NCI-H510A (cell line): ENCODE results near the gene TSHR.

Experiments
- DNase-seq: peaks from one replicate; lab custom pipeline; 2025; lab: John Stamatoyannopoulos, UW

TSHR gene

GRCh38 chr14:81178063-81178462 lies 222.6 kb downstream of the TSHR start:
- no peak for DNase-seq

GRCh38 chr14:81179631-81180030 lies 224.2 kb downstream of the TSHR start:
- no peak for DNase-seq

- DNase-seq = no peak
These were observed 232.6 kb downstream of the TSHR start for GRCh38 chr14:81187832-81188522.

- no peak for DNase-seq
These were observed 237.2 kb downstream of the TSHR start for GRCh38 chr14:81192594-81192993.

- DNase-seq = no peak
These were observed 238.7 kb downstream of the TSHR start for GRCh38 chr14:81193924-81194633.
